WERI-Rb-1 (cell line): ENCODE results near the gene RAD51.

Experiments used
- DNase-seq: peaks from one replicate; pipeline ENCODE4 v3.0.0-alpha.2; 2020
- H3K27ac ChIP-seq: fragments of 250-450 bp; sonication (Bioruptor Pico); 2 replicates; pipeline ENCODE4 v1.5.1; 2020; ENCODE audit warnings: mild to moderate bottlenecking, moderate library complexity
- H3K27me3 ChIP-seq: fragments of 250-450 bp; sonication (Bioruptor Pico); 2 replicates; pipeline ENCODE4 v1.5.1; 2021; ENCODE audit warnings: mild to moderate bottlenecking, low read depth, moderate library complexity; ENCODE audit not compliant: insufficient read depth, severe bottlenecking
- H3K36me3 ChIP-seq: fragments of 250-450 bp; sonication (Bioruptor Pico); 2 replicates; pipeline ENCODE4 v1.5.1; 2020; ENCODE audit warnings: mild to moderate bottlenecking, moderate library complexity
- H3K4me3 ChIP-seq: 2 replicates; pipeline ENCODE4 v1.5.1; 2011; ENCODE audit warnings: low read depth, mild to moderate bottlenecking, control low read depth, low read length
- H3K9me3 ChIP-seq: fragments of 250-450 bp; sonication (Bioruptor Pico); 2 replicates; pipeline ENCODE4 v1.5.1; 2021; ENCODE audit warnings: mild to moderate bottlenecking, moderate library complexity; ENCODE audit not compliant: severe bottlenecking
- TF ChIP-seq, protein P1 (sequence below): IDR thresholded peaks from 2 replicates; pipeline ENCODE4 v1.5.1; 2011; ENCODE audit warnings: low read depth, mild to moderate bottlenecking, control low read depth, inconsistent platforms, low read length

Gene RAD51

DNA sequence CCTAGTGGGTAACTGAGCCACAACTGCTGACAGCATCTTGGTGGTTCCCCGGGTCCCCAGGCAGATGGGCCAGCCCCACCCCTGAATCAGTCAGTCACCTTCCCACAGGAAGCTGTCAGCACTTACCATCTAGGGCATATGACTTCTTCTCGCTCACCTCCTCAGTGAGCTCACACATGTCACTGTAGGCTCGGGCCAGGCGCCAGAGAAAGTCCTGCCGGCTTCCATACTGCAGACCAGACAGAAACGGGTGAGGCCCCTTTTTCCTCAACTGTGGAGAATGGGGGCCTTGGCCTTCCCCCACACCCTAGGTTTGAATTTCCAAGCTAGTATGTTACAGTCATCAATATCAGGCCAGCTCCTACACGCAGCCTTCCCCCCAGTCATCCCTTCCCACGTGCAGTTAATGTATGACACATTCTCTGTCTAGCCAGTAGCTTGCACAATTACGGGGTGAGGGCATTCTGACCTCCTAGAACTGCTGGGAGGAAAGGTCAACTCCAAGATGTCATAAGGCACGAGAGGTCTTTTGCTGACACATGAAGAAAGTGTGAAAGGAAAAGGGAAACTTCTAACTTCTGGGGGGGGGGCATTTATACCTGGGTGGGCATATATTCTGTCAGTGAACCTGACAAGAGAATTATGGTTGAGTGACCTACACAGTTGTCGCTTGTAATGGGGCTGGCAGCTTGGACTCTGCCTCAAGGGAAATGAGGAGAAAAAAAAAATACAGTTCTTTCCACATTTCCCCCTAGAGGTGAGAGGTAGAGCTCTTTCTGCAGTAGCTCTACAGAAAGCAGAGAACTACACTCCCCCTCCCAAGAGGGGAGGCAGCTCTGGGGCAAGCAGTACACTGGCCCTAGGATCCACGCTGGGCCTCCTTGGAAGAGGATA is 49.2 kb downstream of the RAD51 start:
- H3K36me3 ChIP-seq = peaks cover 52% of the 10 kb centered on the region
- H3K27ac ChIP-seq = no peak overlapping the region
- DNase-seq = no peak

DNA sequence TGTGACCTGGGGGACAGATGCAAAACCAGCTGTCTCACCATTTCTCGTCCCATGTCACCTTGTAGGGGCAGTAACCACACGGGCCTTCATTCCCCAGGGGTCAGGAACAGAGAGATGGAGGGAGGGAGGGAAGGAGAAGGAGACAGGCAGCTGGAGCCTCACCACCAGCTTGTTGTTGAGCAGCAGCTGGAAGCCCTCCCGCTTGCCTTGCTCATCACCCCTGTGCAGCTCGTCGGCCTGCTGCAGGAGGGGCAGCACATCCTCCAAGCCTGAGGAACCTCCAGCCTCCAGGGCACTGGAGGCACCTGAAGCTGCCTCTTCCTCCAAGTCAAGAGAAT is 49.8 kb downstream of the RAD51 start:
- no peaks in the 10 kb centered on the region for H3K27me3 ChIP-seq
- no peak overlapping the region for H3K4me3 ChIP-seq
- no peak for DNase-seq
- no peaks in the 10 kb centered on the region for H3K9me3 ChIP-seq
- H3K27ac ChIP-seq = no peak overlapping the region
- peaks cover 52% of the 10 kb centered on the region for H3K36me3 ChIP-seq
- TF ChIP-seq, protein P1, sequence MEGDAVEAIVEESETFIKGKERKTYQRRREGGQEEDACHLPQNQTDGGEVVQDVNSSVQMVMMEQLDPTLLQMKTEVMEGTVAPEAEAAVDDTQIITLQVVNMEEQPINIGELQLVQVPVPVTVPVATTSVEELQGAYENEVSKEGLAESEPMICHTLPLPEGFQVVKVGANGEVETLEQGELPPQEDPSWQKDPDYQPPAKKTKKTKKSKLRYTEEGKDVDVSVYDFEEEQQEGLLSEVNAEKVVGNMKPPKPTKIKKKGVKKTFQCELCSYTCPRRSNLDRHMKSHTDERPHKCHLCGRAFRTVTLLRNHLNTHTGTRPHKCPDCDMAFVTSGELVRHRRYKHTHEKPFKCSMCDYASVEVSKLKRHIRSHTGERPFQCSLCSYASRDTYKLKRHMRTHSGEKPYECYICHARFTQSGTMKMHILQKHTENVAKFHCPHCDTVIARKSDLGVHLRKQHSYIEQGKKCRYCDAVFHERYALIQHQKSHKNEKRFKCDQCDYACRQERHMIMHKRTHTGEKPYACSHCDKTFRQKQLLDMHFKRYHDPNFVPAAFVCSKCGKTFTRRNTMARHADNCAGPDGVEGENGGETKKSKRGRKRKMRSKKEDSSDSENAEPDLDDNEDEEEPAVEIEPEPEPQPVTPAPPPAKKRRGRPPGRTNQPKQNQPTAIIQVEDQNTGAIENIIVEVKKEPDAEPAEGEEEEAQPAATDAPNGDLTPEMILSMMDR = no peak

More for the DNA sequence above, 49.2 kb downstream of the RAD51 start:
- no peak overlapping the region for H3K4me3 ChIP-seq
- no peaks in the 10 kb centered on the region for H3K27me3 ChIP-seq
- TF ChIP-seq, protein P1 = no peak
- no peaks in the 10 kb centered on the region for H3K9me3 ChIP-seq

DNA sequence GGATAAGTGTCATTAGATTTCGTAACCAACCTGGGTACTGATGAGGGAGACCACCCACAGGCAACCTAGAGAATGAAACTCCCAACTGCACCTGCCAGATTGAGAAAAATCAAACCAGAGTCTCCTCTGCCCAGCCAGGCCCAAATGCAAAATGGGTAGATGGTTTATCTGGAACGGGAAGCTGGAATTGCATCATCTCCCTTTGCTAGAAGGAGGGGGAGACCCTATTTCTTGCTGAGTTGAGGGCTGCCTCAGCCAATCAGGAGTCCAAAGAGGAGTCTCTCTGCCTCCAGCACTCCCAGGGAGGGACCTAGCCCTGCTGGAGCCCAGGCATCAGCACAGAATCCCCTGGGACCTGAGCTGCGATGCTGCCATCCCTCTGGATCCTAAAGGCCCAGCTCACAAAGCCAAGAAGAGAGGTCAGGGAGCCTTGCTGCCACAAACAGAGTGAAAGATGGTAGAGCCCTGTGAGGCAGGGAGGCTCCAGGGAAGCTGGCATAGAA is 52.0 kb downstream of the RAD51 start:
- TF ChIP-seq, protein P1 = no peak
- Histone ChIP-seq H3K27ac (no peak overlapping the region), H3K9me3 (no peaks in the 10 kb centered on the region), H3K27me3 (no peaks in the 10 kb centered on the region), H3K4me3 (no peak overlapping the region), H3K36me3 (peaks cover 52% of the 10 kb centered on the region)
- no peak for DNase-seq

DNA sequence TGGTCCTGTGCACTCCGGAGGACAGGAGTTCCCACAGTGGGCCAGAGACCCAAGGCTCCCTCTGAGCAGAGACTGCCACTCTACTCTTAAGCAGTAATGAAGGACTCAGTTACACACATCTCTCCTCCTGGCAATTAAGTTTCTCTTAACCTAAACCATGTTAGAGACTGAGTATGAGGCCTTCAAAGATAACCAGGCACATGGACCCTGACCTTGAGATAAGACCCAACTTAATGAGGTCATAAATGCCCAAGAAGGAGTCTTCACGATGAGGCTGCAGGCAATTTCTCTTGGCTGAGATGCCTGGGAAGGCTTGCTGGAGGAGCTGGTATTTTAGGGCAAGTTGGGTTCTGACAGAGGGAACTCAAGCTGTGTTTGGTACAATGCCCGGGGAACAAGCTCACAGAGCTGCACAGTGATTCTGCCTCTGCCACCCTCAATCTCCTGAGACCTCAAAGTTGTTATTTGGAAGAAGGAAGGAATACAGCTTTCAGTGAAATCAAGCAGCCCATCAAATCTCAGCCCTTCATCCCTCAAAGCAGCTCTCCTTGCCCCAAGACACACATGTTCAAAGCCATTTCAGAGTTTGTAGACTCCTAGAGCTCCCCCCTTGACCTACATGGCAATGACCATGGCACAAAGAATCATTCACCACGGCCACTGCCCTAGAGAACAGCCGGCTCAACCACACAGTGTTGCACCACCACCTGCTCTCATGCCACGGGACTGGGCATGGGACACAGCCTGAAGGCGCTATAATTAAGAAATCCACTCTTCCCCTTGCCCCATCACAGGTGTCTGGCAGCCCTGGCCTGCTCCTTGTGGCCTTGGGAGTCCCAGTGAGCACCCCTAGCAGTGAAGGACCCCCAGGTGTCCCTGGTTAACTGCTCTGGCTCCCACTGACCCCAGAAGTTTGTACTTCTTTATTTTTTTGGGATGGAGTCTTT is 53.0 kb downstream of the RAD51 start:
- Histone ChIP-seq H3K36me3 (peaks cover 49% of the 10 kb centered on the region), H3K9me3 (no peaks in the 10 kb centered on the region), H3K4me3 (no peak overlapping the region), H3K27ac (no peak overlapping the region), H3K27me3 (no peaks in the 10 kb centered on the region)
- no peak for DNase-seq
- TF ChIP-seq, protein P1 = no peak

DNA sequence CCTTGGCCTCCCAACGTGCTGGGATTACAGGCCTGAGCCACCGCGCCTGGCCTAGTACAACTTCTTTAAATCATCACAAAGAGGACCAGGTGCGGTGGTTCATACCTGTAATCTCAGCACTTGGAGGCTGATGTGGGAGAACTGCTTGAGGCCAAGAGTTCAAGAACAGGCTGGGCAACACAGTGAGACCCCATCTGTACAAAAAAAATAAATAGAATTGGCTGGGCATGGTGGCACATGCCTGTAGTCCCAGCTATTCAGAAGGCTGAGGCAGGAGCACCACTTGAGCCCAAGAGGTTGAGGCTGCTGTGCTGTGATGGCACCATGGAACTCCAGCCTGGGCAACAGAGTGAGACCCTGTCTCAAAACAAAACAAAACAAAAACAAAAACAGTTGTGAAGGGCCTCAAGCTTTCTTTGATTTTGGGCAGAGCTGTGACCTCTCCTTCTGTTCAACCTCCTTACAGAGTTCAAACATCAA is 54.2 kb downstream of the RAD51 start:
- Histone ChIP-seq H3K9me3 (no peaks in the 10 kb centered on the region), H3K27me3 (no peaks in the 10 kb centered on the region), H3K36me3 (peaks cover 47% of the 10 kb centered on the region), H3K4me3 (no peak overlapping the region), H3K27ac (no peak overlapping the region)
- no peak for DNase-seq
- TF ChIP-seq, protein P1 = no peak
